ENCODE measurements around the gene AKR1C3.
"Not testable (repeated sequence)": the region's sequence is repeated elsewhere in the genome, so short reads cannot be mapped to it uniquely, and the experiment has no call there.

Gene AKR1C3

GRCh38 chr10:5094265-5095205 is at the start of gene AKR1C3:
TSS of gene AKR1C3 (plus strand) at chr10:5094414. CDS start at chr10:5094445, 31 bp downstream.
- no peak for DNase-seq

- no peak for DNase-seq
Observed at GRCh38 chr10:5045095-5045494, 49.1 kb upstream of the AKR1C3 start.

- no peak for DNase-seq
Observed at GRCh38 chr10:5046410-5046809, 47.8 kb upstream of the AKR1C3 start.

GRCh38 chr10:5047055-5047454 is 47.2 kb upstream of the AKR1C3 start:
- DNase-seq = not testable (repeated sequence)

GRCh38 chr10:5047912-5048628 is 46.1 kb upstream of the AKR1C3 start:
- DNase-seq = no peak

- DNase-seq = not testable (repeated sequence)
Observed at GRCh38 chr10:5052951-5053500, 41.2 kb upstream of the AKR1C3 start.

- DNase-seq = not testable (repeated sequence)
Observed at GRCh38 chr10:5054831-5055230, 39.4 kb upstream of the AKR1C3 start.

- not testable (repeated sequence) for DNase-seq
Observed at GRCh38 chr10:5059267-5059666, 34.9 kb upstream of the AKR1C3 start.

- not testable (repeated sequence) for DNase-seq
Observed at GRCh38 chr10:5060791-5061190, 33.4 kb upstream of the AKR1C3 start.

GRCh38 chr10:5064656-5065055 is 29.6 kb upstream of the AKR1C3 start:
- DNase-seq = no peak

GRCh38 chr10:5068274-5068984 is 25.8 kb upstream of the AKR1C3 start:
- DNase-seq = no peak

GRCh38 chr10:5070648-5071410 is 23.4 kb upstream of the AKR1C3 start:
- no peak for DNase-seq

- DNase-seq = no peak
Observed at GRCh38 chr10:5071411-5072198, 22.6 kb upstream of the AKR1C3 start.

- no peak for DNase-seq
Observed at GRCh38 chr10:5073659-5074058, 20.6 kb upstream of the AKR1C3 start.

GRCh38 chr10:5076615-5077014 is 17.6 kb upstream of the AKR1C3 start:
- DNase-seq = no peak

- DNase-seq = no peak
Observed at GRCh38 chr10:5078547-5079180, 15.6 kb upstream of the AKR1C3 start.

GRCh38 chr10:5079306-5079830 is 14.8 kb upstream of the AKR1C3 start:
- DNase-seq = no peak

- DNase-seq = no peak
Observed at GRCh38 chr10:5079836-5080235, 14.4 kb upstream of the AKR1C3 start.

- no peak for DNase-seq
Observed at GRCh38 chr10:5081091-5081490, 13.1 kb upstream of the AKR1C3 start.

- DNase-seq = no peak
Observed at GRCh38 chr10:5088703-5089261, 5.4 kb upstream of the AKR1C3 start.
